Stimulated activated CD4-positive, alpha-beta T cell treated with anti-CD3 and anti-CD28 coated beads, Interleukin-12 subunit alpha, Interleukin-12 subunit beta, amount 100 ng/mL, for 24 hours (primary cell): ENCODE results near the gene NUBPL.
"Not testable (repeated sequence)": the region's sequence is repeated elsewhere in the genome, so short reads cannot be mapped to it uniquely, and the experiment has no call there.

Source experiments
- DNase-seq, 2 experiments: peaks; one replicate each; pipeline ENCODE4 v3.0.0-alpha.2; 2020; ENCODE audit warnings: low read depth in 2 of 2

NUBPL gene

GRCh38 chr14:31877255-31877798 lies 316.1 kb downstream of the NUBPL start:
- DNase-seq: no peak

- no peak for DNase-seq
These were observed 318.6 kb downstream of the NUBPL start for GRCh38 chr14:31879661-31880348.

- no peak for DNase-seq
These were observed 319.7 kb downstream of the NUBPL start for GRCh38 chr14:31880935-31881334.

- DNase-seq: no peak
These were observed 320.5 kb downstream of the NUBPL start for GRCh38 chr14:31881531-31882310.

GRCh38 chr14:31884238-31884637 lies 323.0 kb downstream of the NUBPL start:
- no peak for DNase-seq

GRCh38 chr14:31884776-31885379 lies 323.7 kb downstream of the NUBPL start:
- DNase-seq: no peak

GRCh38 chr14:31886156-31886835 lies 325.1 kb downstream of the NUBPL start:
- no peak for DNase-seq

- DNase-seq: no peak
These were observed 326.9 kb downstream of the NUBPL start for GRCh38 chr14:31887929-31888580.

- DNase-seq: no peak
These were observed 328.1 kb downstream of the NUBPL start for GRCh38 chr14:31889297-31889696.

GRCh38 chr14:31890202-31890601 lies 329.0 kb downstream of the NUBPL start:
- DNase-seq: not testable (repeated sequence)

- DNase-seq: no peak
These were observed 332.1 kb downstream of the NUBPL start for GRCh38 chr14:31893221-31893757.

GRCh38 chr14:31894351-31894750 lies 333.1 kb downstream of the NUBPL start:
- no peak for DNase-seq

- no peak for DNase-seq
These were observed 334.0 kb downstream of the NUBPL start for GRCh38 chr14:31895206-31895605.

GRCh38 chr14:31895646-31896045 lies 334.4 kb downstream of the NUBPL start:
- DNase-seq: no peak

GRCh38 chr14:31897581-31898186 lies 336.5 kb downstream of the NUBPL start:
- DNase-seq: no peak

GRCh38 chr14:31898838-31899528 lies 337.8 kb downstream of the NUBPL start:
- no peak for DNase-seq

- DNase-seq: no peak
These were observed 340.8 kb downstream of the NUBPL start for GRCh38 chr14:31902002-31902401.

- no peak for DNase-seq
These were observed 341.9 kb downstream of the NUBPL start for GRCh38 chr14:31902945-31903646.

GRCh38 chr14:31909977-31910376 lies 348.8 kb downstream of the NUBPL start:
- no peak for DNase-seq
